Measurements from ENCODE around the gene EFCAB13.

The EFCAB13 gene

DNA sequence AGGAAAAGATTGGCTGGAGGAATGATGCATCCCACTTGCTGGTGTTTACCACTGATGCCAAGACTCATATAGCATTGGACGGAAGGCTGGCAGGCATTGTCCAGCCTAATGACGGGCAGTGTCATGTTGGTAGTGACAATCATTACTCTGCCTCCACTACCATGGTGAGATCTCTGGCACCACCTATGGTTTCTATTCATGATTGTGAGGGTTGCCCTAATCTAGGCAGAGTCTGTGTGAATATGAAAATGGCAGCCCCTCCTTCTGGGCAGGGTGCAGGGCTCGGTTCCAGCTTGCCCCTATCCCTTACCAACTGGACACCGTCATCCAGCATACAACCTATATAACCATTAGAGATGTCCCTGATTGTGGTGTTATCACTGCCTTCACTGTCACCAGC lies 36.7 kb upstream of the EFCAB13 start:
- TF ChIP-seq, protein P1, sequence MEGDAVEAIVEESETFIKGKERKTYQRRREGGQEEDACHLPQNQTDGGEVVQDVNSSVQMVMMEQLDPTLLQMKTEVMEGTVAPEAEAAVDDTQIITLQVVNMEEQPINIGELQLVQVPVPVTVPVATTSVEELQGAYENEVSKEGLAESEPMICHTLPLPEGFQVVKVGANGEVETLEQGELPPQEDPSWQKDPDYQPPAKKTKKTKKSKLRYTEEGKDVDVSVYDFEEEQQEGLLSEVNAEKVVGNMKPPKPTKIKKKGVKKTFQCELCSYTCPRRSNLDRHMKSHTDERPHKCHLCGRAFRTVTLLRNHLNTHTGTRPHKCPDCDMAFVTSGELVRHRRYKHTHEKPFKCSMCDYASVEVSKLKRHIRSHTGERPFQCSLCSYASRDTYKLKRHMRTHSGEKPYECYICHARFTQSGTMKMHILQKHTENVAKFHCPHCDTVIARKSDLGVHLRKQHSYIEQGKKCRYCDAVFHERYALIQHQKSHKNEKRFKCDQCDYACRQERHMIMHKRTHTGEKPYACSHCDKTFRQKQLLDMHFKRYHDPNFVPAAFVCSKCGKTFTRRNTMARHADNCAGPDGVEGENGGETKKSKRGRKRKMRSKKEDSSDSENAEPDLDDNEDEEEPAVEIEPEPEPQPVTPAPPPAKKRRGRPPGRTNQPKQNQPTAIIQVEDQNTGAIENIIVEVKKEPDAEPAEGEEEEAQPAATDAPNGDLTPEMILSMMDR (IDR thresholded peaks at IDR 0.05; ENCODE audit: low read depth, low read length, missing control alignments) = no peak
- DNase-seq (ENCODE audit: extremely low read depth, low read depth) = no peak
- no peak overlapping the region for H3K4me3 ChIP-seq (replicated peaks; ENCODE audit: low read depth, low read length)

DNA sequence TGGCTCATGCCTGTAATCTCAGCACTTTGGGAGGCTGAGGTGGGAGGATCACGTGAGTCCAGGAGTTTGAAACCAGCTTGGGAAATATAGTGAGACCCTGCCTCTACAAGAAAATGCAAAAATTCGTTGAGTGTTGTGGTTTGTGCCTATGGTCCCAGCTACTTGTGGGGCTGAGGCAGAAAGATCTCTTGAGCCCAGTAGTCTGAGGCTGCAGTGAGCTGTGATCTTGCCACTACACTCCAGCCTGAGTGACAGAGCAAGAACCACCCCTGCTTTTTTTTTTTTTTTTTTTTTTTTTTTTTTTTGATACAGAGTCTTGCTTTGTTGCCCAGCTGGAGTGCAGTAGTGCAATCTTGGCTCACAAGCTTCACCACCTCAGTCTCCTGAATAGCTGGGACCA lies 36.1 kb upstream of the EFCAB13 start:
- TF ChIP-seq, protein P1 (IDR thresholded peaks at IDR 0.05; ENCODE audit: low read depth, low read length, missing control alignments) = no peak
- H3K4me3 ChIP-seq (replicated peaks; ENCODE audit: low read depth, low read length) = no peak overlapping the region
- no peak for DNase-seq (ENCODE audit: extremely low read depth, low read depth)

DNA sequence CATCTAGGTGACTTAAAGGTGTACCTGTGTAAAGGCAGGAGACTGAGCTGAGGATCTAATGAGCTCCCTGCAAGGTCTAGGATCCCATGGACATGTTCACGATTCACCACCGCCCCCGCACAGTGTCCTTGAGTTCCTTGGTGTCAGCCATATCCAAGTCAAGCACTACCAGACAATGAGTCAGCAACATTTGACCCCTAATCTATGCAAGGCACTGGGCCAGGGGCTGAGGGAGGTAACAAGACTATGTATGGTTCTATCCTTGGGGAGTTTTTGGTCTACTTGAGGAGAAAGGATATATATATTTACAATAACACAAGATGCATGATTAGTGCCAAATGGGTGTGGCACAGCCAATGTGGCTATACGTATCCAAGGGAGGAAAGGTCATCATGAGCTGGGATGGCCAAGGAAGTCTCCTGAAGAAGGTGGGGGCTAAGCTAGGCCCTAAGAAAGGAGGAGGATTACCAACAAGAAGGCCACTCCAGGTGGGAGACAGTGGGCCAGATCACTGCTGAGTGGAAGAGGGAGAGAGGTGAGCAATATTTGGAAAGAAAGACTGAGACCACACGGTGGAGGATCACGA lies 35.1 kb upstream of the EFCAB13 start:
- DNase-seq (ENCODE audit: extremely low read depth, low read depth) = no peak
- no peak overlapping the region for H3K4me3 ChIP-seq (replicated peaks; ENCODE audit: low read depth, low read length)
- TF ChIP-seq, protein P1 (IDR thresholded peaks at IDR 0.05; ENCODE audit: low read depth, low read length, missing control alignments) = no peak

DNA sequence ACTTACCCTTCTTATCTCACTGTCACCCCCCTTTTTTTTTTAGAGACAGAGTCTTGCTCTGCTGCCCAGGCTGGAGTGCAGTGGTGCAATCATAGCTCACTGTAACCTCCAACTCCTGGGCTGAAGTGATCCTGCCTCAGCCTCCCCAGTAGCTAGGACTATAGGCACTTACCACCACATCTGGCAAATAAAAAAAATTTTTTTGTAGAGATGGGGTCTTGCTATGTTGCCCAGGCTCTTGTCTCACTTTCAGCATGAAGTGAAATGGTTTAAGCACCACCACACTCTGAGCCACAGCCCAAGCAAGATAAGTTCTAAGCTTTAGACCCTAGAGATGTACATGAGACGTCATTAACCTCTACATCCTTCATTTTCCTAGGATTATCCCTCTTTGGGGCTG lies 34.5 kb upstream of the EFCAB13 start:
- no peak overlapping the region for H3K4me3 ChIP-seq (replicated peaks; ENCODE audit: low read depth, low read length)
- TF ChIP-seq, protein P1 (IDR thresholded peaks at IDR 0.05; ENCODE audit: low read depth, low read length, missing control alignments) = no peak
- no peak for DNase-seq (ENCODE audit: extremely low read depth, low read depth)

DNA sequence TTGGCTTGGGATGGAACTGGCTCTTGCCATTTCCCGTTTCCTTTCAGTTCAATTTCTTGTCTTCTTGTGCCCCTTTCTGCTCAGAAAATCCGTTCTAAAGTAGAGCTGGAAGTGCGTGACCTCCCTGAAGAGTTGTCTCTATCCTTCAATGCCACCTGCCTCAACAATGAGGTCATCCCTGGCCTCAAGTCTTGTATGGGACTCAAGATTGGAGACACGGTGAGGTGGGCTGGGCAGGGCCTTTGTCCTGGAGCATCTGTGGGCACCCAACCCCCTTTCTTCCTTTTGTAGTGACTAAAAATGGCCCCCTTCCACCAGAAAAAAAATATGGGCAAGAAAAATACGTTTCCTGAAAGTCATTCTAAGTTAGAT lies 32.9 kb upstream of the EFCAB13 start:
- H3K4me3 ChIP-seq (replicated peaks; ENCODE audit: low read depth, low read length) = no peak overlapping the region
- TF ChIP-seq, protein P1 (IDR thresholded peaks at IDR 0.05; ENCODE audit: low read depth, low read length, missing control alignments) = no peak

DNA sequence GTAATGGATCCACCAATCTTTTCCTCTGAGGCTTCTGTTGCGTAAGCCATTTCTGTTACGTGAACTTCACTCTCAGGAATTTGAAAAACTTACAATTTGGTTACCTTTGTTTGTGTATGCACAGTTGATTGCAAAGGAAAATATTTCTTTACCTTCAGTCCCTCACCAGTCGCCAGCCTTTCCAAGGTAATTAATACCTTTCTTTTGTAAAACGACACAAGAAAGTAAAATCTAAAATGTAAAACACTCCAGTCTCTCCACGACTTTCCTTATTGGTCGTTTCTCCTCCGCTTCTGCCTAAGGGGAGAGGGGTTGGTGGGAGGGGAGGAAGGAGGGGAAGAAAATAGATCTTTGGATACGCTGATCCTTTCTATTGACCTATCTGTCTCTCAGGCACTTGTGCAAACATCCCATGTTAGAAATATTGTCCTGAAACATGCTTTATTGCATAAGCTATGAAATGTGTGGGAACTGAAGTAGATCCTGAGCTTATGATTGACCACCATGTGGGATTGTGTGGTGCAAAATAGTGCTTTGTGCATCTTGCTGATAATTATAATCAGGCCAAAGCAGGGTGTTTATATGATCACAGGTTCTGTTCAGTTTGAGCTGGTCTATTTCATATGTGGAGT lies 32.4 kb upstream of the EFCAB13 start:
- no peak for DNase-seq (ENCODE audit: extremely low read depth, low read depth)
- TF ChIP-seq, protein P1 (IDR thresholded peaks at IDR 0.05; ENCODE audit: low read depth, low read length, missing control alignments) = no peak
- H3K4me3 ChIP-seq (replicated peaks; ENCODE audit: low read depth, low read length) = no peak overlapping the region

More for the DNA sequence above, 32.9 kb upstream of the EFCAB13 start:
- DNase-seq (ENCODE audit: extremely low read depth, low read depth) = no peak

DNA sequence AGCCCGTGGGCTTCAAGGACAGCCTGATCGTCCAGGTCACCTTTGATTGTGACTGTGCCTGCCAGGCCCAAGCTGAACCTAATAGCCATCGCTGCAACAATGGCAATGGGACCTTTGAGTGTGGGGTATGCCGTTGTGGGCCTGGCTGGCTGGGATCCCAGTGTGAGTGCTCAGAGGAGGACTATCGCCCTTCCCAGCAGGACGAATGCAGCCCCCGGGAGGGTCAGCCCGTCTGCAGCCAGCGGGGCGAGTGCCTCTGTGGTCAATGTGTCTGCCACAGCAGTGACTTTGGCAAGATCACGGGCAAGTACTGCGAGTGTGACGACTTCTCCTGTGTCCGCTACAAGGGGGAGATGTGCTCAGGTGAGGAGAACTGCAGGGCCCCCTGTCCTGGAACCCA lies 31.5 kb upstream of the EFCAB13 start:
- TF ChIP-seq, protein P1 (IDR thresholded peaks at IDR 0.05; ENCODE audit: low read depth, low read length, missing control alignments) = no peak
- no peak for DNase-seq (ENCODE audit: extremely low read depth, low read depth)
- no peak overlapping the region for H3K4me3 ChIP-seq (replicated peaks; ENCODE audit: low read depth, low read length)
